GM12878 (cell line): ENCODE measurements around the gene ZNF667. TPM values are rescaled to one million over a fixed set of nuclear protein-coding genes. Genes with fewer than 3 reads are reported as not detected.

Experiments
- ATAC-seq: fragments of 200-7000 bp; cut with Tn5 transposase; 3 replicates; pipeline ENCODE4 v1.9.1; 2020; ENCODE audit warnings: mild to moderate bottlenecking, moderate library complexity
- Bru-seq: library from RNA; stranded (reverse); fragments of 400-500 nt; gene quantifications from one replicate; lab custom pipeline; 2021; lab: Mats Ljungman, UMichigan
- BruChase-seq, 2 experiments: library from RNA; stranded (reverse); fragments of 400-500 nt; gene quantifications; one replicate each; lab custom pipeline; 2021; lab: Mats Ljungman, UMichigan
- BruUV-seq: library from RNA; stranded (reverse); fragments of 400-500 nt; replicated peaks from 2 replicates; lab custom pipeline; 2021; lab: Mats Ljungman, UMichigan
- CTCF ChIA-PET: fragments of 300-600 bp; sonication (Branson Sonifier 250); formaldehyde crosslinking; extraction: SDS; loops from one replicate; lab custom pipeline; 2021; ENCODE audit warnings: inconsistent platforms; lab: Yijun Ruan, JAX
- POLR2A ChIA-PET: fragments of 350-600 bp; formaldehyde crosslinking; extraction: SDS; loops from one replicate; lab custom pipeline; 2021; ENCODE audit warnings: inconsistent platforms; lab: Charles Lee
- RAD21 ChIA-PET: fragments of 300-600 bp; sonication (Branson Sonifier 250); formaldehyde crosslinking; loops from one replicate; lab custom pipeline; 2023; ENCODE audit warnings: antibody characterized with exemption; ENCODE audit not compliant: unreplicated experiment; lab: Charles Lee
- SMC1A ChIA-PET: fragments of 300-600 bp; sonication (Branson Sonifier 250); formaldehyde crosslinking; loops from one replicate; lab custom pipeline; 2023; ENCODE audit not compliant: unreplicated experiment, uncharacterized antibody; lab: Charles Lee
- DNase-seq: peaks from one replicate; pipeline ENCODE4 v3.0.0-alpha.2; 2011; ENCODE audit warnings: low read depth, low spot score
- FAIRE-seq: peaks from 3 replicates; lab custom pipeline; 2011; peaks lifted over from hg19 to GRCh38; lab: Jason Lieb, UNC
- H2AFZ ChIP-seq: 2 replicates; pipeline ENCODE4 v1.6.0; 2011; ENCODE audit warnings: low read depth, low read length, control low read depth; ENCODE audit not compliant: control insufficient read depth
- H3K27ac ChIP-seq: 2 replicates; pipeline ENCODE4 v1.5.1; 2011; ENCODE audit warnings: control low read depth; ENCODE audit not compliant: control insufficient read depth, insufficient read depth
- H3K27me3 ChIP-seq, 2 experiments: replicated peaks in 1 of 2; 2 replicates each; pipeline versions ENCODE4 v1.6.0 to v1.6.1; 2011; ENCODE audit warnings: low read length in 1 of 2; ENCODE audit not compliant: control insufficient read depth in 2 of 2, insufficient read depth in 2 of 2
- H3K36me3 ChIP-seq, 2 experiments: 2 replicates each; pipeline ENCODE4 v1.5.1; 2011; ENCODE audit warnings: low read length in 1 of 2; ENCODE audit not compliant: control insufficient read depth in 2 of 2, insufficient read depth in 2 of 2
- H3K4me1 ChIP-seq: 2 replicates; pipeline ENCODE4 v1.6.1; 2011; ENCODE audit warnings: mild to moderate bottlenecking, low read length, moderate library complexity, mixed read lengths; ENCODE audit not compliant: control insufficient read depth, insufficient read depth
- H3K4me2 ChIP-seq: 2 replicates; pipeline ENCODE4 v1.6.0; 2011; ENCODE audit warnings: control low read depth; ENCODE audit not compliant: control insufficient read depth, insufficient read depth
- H3K4me3 ChIP-seq: fragments of 200-600 bp; sonication (generic); 2 replicates; pipeline ENCODE4 v1.5.1; 2016
- H3K79me2 ChIP-seq: 2 replicates; pipeline ENCODE4 v1.6.0; 2011; ENCODE audit warnings: low read length; ENCODE audit not compliant: control insufficient read depth, insufficient read depth
- H3K9ac ChIP-seq: 2 replicates; pipeline ENCODE4 v1.8.0; 2011; ENCODE audit warnings: low read length, control low read depth, mixed read lengths; ENCODE audit not compliant: control insufficient read depth, insufficient read depth
- H3K9me3 ChIP-seq: replicated peaks from 3 replicates; pipeline ENCODE4 v1.5.1; 2011; ENCODE audit warnings: mild to moderate bottlenecking, low read length; ENCODE audit not compliant: control insufficient read depth, insufficient read depth
- H4K20me1 ChIP-seq: 2 replicates; pipeline ENCODE4 v1.6.0; 2011; ENCODE audit not compliant: control insufficient read depth, insufficient read depth
- BACH1 ChIP-seq: fragments of 450-650 bp; IDR thresholded peaks from 2 replicates; pipeline ENCODE4 v1.6.1; 2017; ENCODE audit warnings: mild to moderate bottlenecking, borderline replicate concordance
- CTCF ChIP-seq, 3 experiments: IDR thresholded peaks in 2 of 3; conservative IDR thresholded peaks in 1 of 3; 2 replicates each; pipeline ENCODE4 v1.5.1; 2011; ENCODE audit warnings: low read depth in 3 of 3, low read length in 3 of 3, mild to moderate bottlenecking in 3 of 3, control low read depth in 2 of 3, moderate library complexity in 2 of 3, inconsistent platforms in 1 of 3, mixed read lengths in 1 of 3; ENCODE audit not compliant: control insufficient read depth in 2 of 3, insufficient read depth in 1 of 3; ENCODE audit errors: extremely low read depth in 1 of 3
- IRF3 ChIP-seq: fragments of 450-650 bp; IDR thresholded peaks from 2 replicates; pipeline ENCODE4 v1.6.1; 2014; ENCODE audit warnings: mild to moderate bottlenecking
- NKRF ChIP-seq: fragments of 450-650 bp; conservative IDR thresholded peaks from 2 replicates; pipeline ENCODE4 v1.6.1; 2017; ENCODE audit warnings: mild to moderate bottlenecking, moderate library complexity
- RUNX3 ChIP-seq: IDR thresholded peaks from 2 replicates; pipeline ENCODE4 v1.6.1; 2012; ENCODE audit warnings: low read length, inconsistent platforms
- SMAD1 ChIP-seq: fragments of 450-650 bp; IDR thresholded peaks from 2 replicates; pipeline ENCODE4 v1.6.1; 2018; ENCODE audit warnings: mild to moderate bottlenecking, low read depth; ENCODE audit not compliant: partially characterized antibody
- SMARCA5 ChIP-seq: fragments of 450-650 bp; IDR thresholded peaks from 2 replicates; pipeline ENCODE4 v1.6.1; 2017; ENCODE audit warnings: mild to moderate bottlenecking
- SP1 ChIP-seq: IDR thresholded peaks from one replicate; pipeline ENCODE4 v1.6.1; 2011; ENCODE audit warnings: low read depth, low read length
- SPI1 ChIP-seq: IDR thresholded peaks from 2 replicates; pipeline ENCODE4 v1.6.1; 2011; ENCODE audit warnings: low read depth, mild to moderate bottlenecking, low read length, moderate library complexity, borderline replicate concordance; ENCODE audit not compliant: insufficient read depth
- SREBF1 ChIP-seq: IDR thresholded peaks from 2 replicates; pipeline ENCODE4 v1.6.1; 2012; ENCODE audit warnings: mild to moderate bottlenecking, low read length
- USF1 ChIP-seq: IDR thresholded peaks from 2 replicates; pipeline ENCODE4 v1.6.1; 2011; ENCODE audit warnings: borderline replicate concordance, low read depth, mild to moderate bottlenecking, moderate library complexity, mixed read lengths, low read length; ENCODE audit not compliant: insufficient read depth; ENCODE audit errors: extremely low read length
- ZNF217 ChIP-seq: fragments of 450-650 bp; IDR thresholded peaks from 2 replicates; pipeline ENCODE4 v1.6.1; 2017; ENCODE audit warnings: antibody characterized with exemption, mild to moderate bottlenecking
- ZNF274 ChIP-seq: IDR thresholded peaks from one replicate; pipeline ENCODE4 v1.8.0; 2011; ENCODE audit not compliant: insufficient read length, insufficient read depth
- WGBS: methylation state at CpG from one replicate; pipeline ENCODE4 v1.1.6; 2016; ENCODE audit warnings: low lambda C conversion rate; ENCODE audit not compliant: insufficient replicate concordance, insufficient coverage; ENCODE audit errors: missing lambda C conversion rate; 5-methylcytosine and 5-hydroxymethylcytosine counted together
- in situ Hi-C: fragments of 300-500 bp; cut with MboI; formaldehyde crosslinking; loops from 9 replicates; pipeline ENCODE4 v1.14.3; 2018; ENCODE audit warnings: mixed read lengths
- intact Hi-C: fragments of 100-400 bp; cut with micrococcal nuclease; formaldehyde crosslinking; loops from one replicate; pipeline ENCODE4 v1.14.2; 2022; ENCODE audit not compliant: unreplicated experiment
- long read RNA-seq, 2 experiments: library from polyadenylated mRNA; unstranded; transcript quantifications; one replicate each; pipeline ENCODE4 v2.0.0, GENCODE V29; 2019 to 2020
- polyA minus RNA-seq, 3 experiments: library from RNA; depleted of rRNA, polyadenylated mRNA; stranded (reverse); fragments of >200 nt; gene quantifications; 2 replicates each; pipeline ENCODE4 v1.2.3, GENCODE V29; 2011
- polyA plus RNA-seq, 11 experiments: library from polyadenylated mRNA; depleted of rRNA in 4 of 11; unstranded in 6 of 11; stranded (reverse) in 5 of 11; fragments of >200 nt; fragmentation: Nextera tagmentation in 4 of 11; fragmentation: Illumina TruSeq in 1 of 11; extraction: Ambion mirVana in 4 of 11; extraction: Trizol in 1 of 11; gene quantifications; 1 replicate in 1 of 11; 2 replicates in 10 of 11; pipeline versions ENCODE4 v1.2.1 to v1.2.3, GENCODE V29; 2011 to 2016; ENCODE audit warnings: inconsistent platforms in 2 of 11, missing spikeins in 2 of 11, low read depth in 1 of 11
- total RNA-seq, 4 experiments: library from RNA; depleted of rRNA in 3 of 4; stranded (reverse); fragments of >200 nt in 3 of 4; fragmentation: Illumina TruSeq in 1 of 4; extraction: Trizol in 1 of 4; gene quantifications; 2 replicates each; pipeline versions ENCODE4 v1.2.1 to v1.2.3, GENCODE V29; 2013 to 2021

Gene ZNF667
- total RNA-seq (2013; cell fraction: nucleolus; rRNA removed): not detected in 2 replicates
- total RNA-seq (2014; rRNA removed): not detected in 2 replicates
- total RNA-seq (2014; rRNA removed; fragmentation: Illumina TruSeq; extraction: Trizol): not detected in 2 replicates
- not detected in 2 replicates for total RNA-seq (2021)
- polyA plus RNA-seq (2011; ENCODE audit: low read depth): not detected
- not detected in 2 replicates for polyA plus RNA-seq (2011; rRNA removed)
- polyA plus RNA-seq (2011; cell fraction: cytosol; rRNA removed): not detected in 2 replicates
- polyA plus RNA-seq (2011; cell fraction: nucleus; rRNA removed): not detected in 2 replicates
- polyA plus RNA-seq (2012): not detected in 2 replicates
- polyA plus RNA-seq (2014; fragmentation: Illumina TruSeq; extraction: Trizol): not detected in 2 replicates
- not detected for polyA plus RNA-seq (2014; fragmentation: Nextera tagmentation; extraction: Ambion mirVana)
- polyA plus RNA-seq (2014; rRNA removed): not detected in 2 replicates
- under 1 TPM in 1 of 2 experiments, not detected in 1; 0.10 TPM for polyA plus RNA-seq (2016; fragmentation: Nextera tagmentation; extraction: Ambion mirVana)
- not detected in 2 replicates for polyA minus RNA-seq (2011; rRNA and poly(A)+ RNA removed)
- not detected in 2 replicates for polyA minus RNA-seq (2011; cell fraction: cytosol; rRNA and poly(A)+ RNA removed)
- polyA minus RNA-seq (2011; cell fraction: nucleus; rRNA and poly(A)+ RNA removed): not detected in 2 replicates
- Bru-seq, nascent RNA: not detected
- BruChase-seq, experiment 1, labeled RNA remaining after a 6-hour chase: not detected
- not detected for BruChase-seq, experiment 2, labeled RNA remaining after a 2-hour chase
- long read RNA-seq, experiment 1: 0 reads
- long read RNA-seq, experiment 2: 0 reads

- no TSS peak for BruUV-seq
- no peak for TF ChIP-seq IRF3
- no peak for TF ChIP-seq BACH1
- TF ChIP-seq SMAD1: no peak
- TF ChIP-seq SMARCA5: no peak
- no peak for TF ChIP-seq CTCF (IDR thresholded peaks at IDR 0.05 in 2 of 3, conservative IDR thresholded peaks at IDR 0.05 in 1 of 3; ENCODE audit: control insufficient read depth in 2 of 3, extremely low read depth in 1 of 3, insufficient read depth in 1 of 3, low read depth in 3 of 3, low read length in 3 of 3)
- TF ChIP-seq RUNX3: no peak
- no peak for TF ChIP-seq SP1
- TF ChIP-seq ZNF217: no peak
- no peak for TF ChIP-seq SREBF1
- no peak for TF ChIP-seq SPI1
- TF ChIP-seq USF1: no peak
- no peak for TF ChIP-seq NKRF
- no peak for TF ChIP-seq ZNF274
- no peaks in the 10 kb centered on the region for H4K20me1 ChIP-seq
- ChIA-PET RAD21 (no interaction called here), POLR2A (no interaction called here), CTCF (no interaction called here), SMC1A (no interaction called here)
- H3K79me2 ChIP-seq: no peaks in the 10 kb centered on the region
- in situ Hi-C loops (no loop called here), intact Hi-C loops (no loop called here)
- H2AFZ ChIP-seq: no peak within 1 kb of the TSS
- no peak for DNase-seq
- no peak within 1 kb of the TSS for H3K27ac ChIP-seq
- H3K4me2 ChIP-seq: no peak within 1 kb of the TSS
- no peak for FAIRE-seq
- H3K4me1 ChIP-seq: no peaks in the 10 kb centered on the region
- H3K9ac ChIP-seq: no peak within 1 kb of the TSS
- 71% methylated on average over 69 of the region's 69 CpGs for WGBS
- H3K4me3 ChIP-seq: no peak within 1 kb of the TSS
- ATAC-seq: no peak
- no peaks in the 10 kb centered on the region for H3K27me3 ChIP-seq
- no peaks in the 10 kb centered on the region for H3K36me3 ChIP-seq
- peaks cover 2% of the 10 kb centered on the region; the same call in 2 of the 3 replicates for H3K9me3 ChIP-seq
These were observed at the start of gene ZNF667 for GRCh38 chr19:56476651-56477428. TSS of gene ZNF667 (minus strand) at chr19:56477345. CDS start at chr19:56462370, 14,975 bp downstream.
